Central memory CD8-positive, alpha-beta T cell (primary cell): Measurements from ENCODE around the gene CPA3.

Experiments
- ATAC-seq: fragments of 150-1000 bp; cut with Tn5 transposase; replicated peaks from 2 replicates; pipeline ENCODE4 v1.10.0; 2022; ENCODE audit warnings: mild to moderate bottlenecking, moderate FRiP score, moderate number of reproducible peaks; ENCODE audit not compliant: poor library complexity, severe bottlenecking; ENCODE audit errors: extremely low read depth
- DNase-seq, 2 donors: peaks; one replicate each; pipeline ENCODE4 v3.0.0; 2021; ENCODE audit warnings: low spot score in 2 of 2
- H3K27ac Mint-ChIP-seq: one replicate; pipeline ENCODE4 v1.8.0; 2022; ENCODE audit warnings: low read depth, mild to moderate bottlenecking, moderate library complexity, mixed read lengths
- H3K27me3 Mint-ChIP-seq: one replicate; pipeline ENCODE4 v1.8.0; 2022; ENCODE audit warnings: mixed read lengths
- H3K36me3 Mint-ChIP-seq: one replicate; pipeline ENCODE4 v1.8.0; 2022; ENCODE audit warnings: mild to moderate bottlenecking, moderate library complexity, mixed read lengths; ENCODE audit not compliant: insufficient read depth
- H3K4me1 Mint-ChIP-seq: one replicate; pipeline ENCODE4 v1.8.0; 2022; ENCODE audit warnings: mixed read lengths
- H3K4me3 Mint-ChIP-seq: one replicate; pipeline ENCODE4 v1.8.0; 2022; ENCODE audit warnings: mild to moderate bottlenecking, moderate library complexity, mixed read lengths
- H3K9me3 Mint-ChIP-seq: one replicate; pipeline ENCODE4 v1.8.0; 2022; ENCODE audit warnings: mixed read lengths

CPA3 gene

GRCh38 chr3:148903941-148904340 lies 38.8 kb downstream of the CPA3 start:
- H3K9me3 Mint-ChIP-seq, result no peaks in the 10 kb centered on the region
- no peak overlapping the region for H3K27ac Mint-ChIP-seq
- ATAC-seq, result no peak
- DNase-seq, result no peak
- no peak overlapping the region for H3K4me3 Mint-ChIP-seq
- no peaks in the 10 kb centered on the region for H3K4me1 Mint-ChIP-seq
- peaks cover 53% of the 10 kb centered on the region for H3K27me3 Mint-ChIP-seq
- H3K36me3 Mint-ChIP-seq, result no peaks in the 10 kb centered on the region

- no peaks in the 10 kb centered on the region for H3K9me3 Mint-ChIP-seq
- no peak overlapping the region for H3K27ac Mint-ChIP-seq
- no peak for ATAC-seq
Measured at GRCh38 chr3:148906667-148907066, 41.6 kb downstream of the CPA3 start.

GRCh38 chr3:148911173-148911572 lies 46.1 kb downstream of the CPA3 start:
- H3K27me3 Mint-ChIP-seq, result peaks cover 74% of the 10 kb centered on the region
- no peaks in the 10 kb centered on the region for H3K9me3 Mint-ChIP-seq
- H3K27ac Mint-ChIP-seq, result no peak overlapping the region
- H3K36me3 Mint-ChIP-seq, result peaks cover 2% of the 10 kb centered on the region
- DNase-seq, result no peak
- H3K4me1 Mint-ChIP-seq, result no peaks in the 10 kb centered on the region
- ATAC-seq, result no peak
- H3K4me3 Mint-ChIP-seq, result no peak overlapping the region

More at GRCh38 chr3:148906667-148907066, 41.6 kb downstream of the CPA3 start:
- no peaks in the 10 kb centered on the region for H3K36me3 Mint-ChIP-seq
- H3K4me1 Mint-ChIP-seq, result no peaks in the 10 kb centered on the region
- no peak overlapping the region for H3K4me3 Mint-ChIP-seq
- peaks cover 73% of the 10 kb centered on the region for H3K27me3 Mint-ChIP-seq
- no peak for DNase-seq

- Mint-ChIP-seq H3K27ac (no peak overlapping the region), H3K4me3 (no peak overlapping the region), H3K9me3 (no peaks in the 10 kb centered on the region), H3K4me1 (no peaks in the 10 kb centered on the region), H3K27me3 (peaks cover 70% of the 10 kb centered on the region), H3K36me3 (peaks cover 2% of the 10 kb centered on the region)
- no peak for ATAC-seq
- no peak for DNase-seq
Measured at GRCh38 chr3:148911592-148911991, 46.5 kb downstream of the CPA3 start.

GRCh38 chr3:148914936-148915690 lies 50.0 kb downstream of the CPA3 start:
- Mint-ChIP-seq H3K36me3 (peaks cover 2% of the 10 kb centered on the region), H3K27me3 (peaks cover 35% of the 10 kb centered on the region), H3K27ac (no peak overlapping the region), H3K4me1 (no peaks in the 10 kb centered on the region), H3K4me3 (no peak overlapping the region), H3K9me3 (no peaks in the 10 kb centered on the region)
- ATAC-seq (no peak), DNase-seq (no peak)

- Mint-ChIP-seq H3K4me1 (no peaks in the 10 kb centered on the region), H3K4me3 (no peak overlapping the region), H3K27ac (no peak overlapping the region), H3K27me3 (peaks cover 36% of the 10 kb centered on the region), H3K36me3 (peaks cover 2% of the 10 kb centered on the region), H3K9me3 (no peaks in the 10 kb centered on the region)
- DNase-seq, result no peak
- ATAC-seq, result no peak
Measured at GRCh38 chr3:148916132-148916531, 51.0 kb downstream of the CPA3 start.

- peaks cover 1% of the 10 kb centered on the region for H3K36me3 Mint-ChIP-seq
- H3K27me3 Mint-ChIP-seq, result peaks cover 19% of the 10 kb centered on the region
- DNase-seq, result no peak
- no peaks in the 10 kb centered on the region for H3K4me1 Mint-ChIP-seq
- H3K27ac Mint-ChIP-seq, result no peak overlapping the region
- H3K4me3 Mint-ChIP-seq, result no peak overlapping the region
- no peak for ATAC-seq
- H3K9me3 Mint-ChIP-seq, result no peaks in the 10 kb centered on the region
Measured at GRCh38 chr3:148922467-148922866, 57.4 kb downstream of the CPA3 start.

- Mint-ChIP-seq H3K27me3 (peaks cover 19% of the 10 kb centered on the region), H3K4me1 (no peaks in the 10 kb centered on the region), H3K4me3 (no peak overlapping the region), H3K9me3 (no peaks in the 10 kb centered on the region), H3K36me3 (peaks cover 1% of the 10 kb centered on the region), H3K27ac (no peak overlapping the region)
- DNase-seq, result no peak
- ATAC-seq, result no peak
Measured at GRCh38 chr3:148923592-148923991, 58.5 kb downstream of the CPA3 start.

GRCh38 chr3:148924562-148924961 lies 59.5 kb downstream of the CPA3 start:
- Mint-ChIP-seq H3K4me3 (no peak overlapping the region), H3K27me3 (peaks cover 19% of the 10 kb centered on the region), H3K9me3 (no peaks in the 10 kb centered on the region), H3K4me1 (no peaks in the 10 kb centered on the region), H3K27ac (no peak overlapping the region), H3K36me3 (peaks cover 1% of the 10 kb centered on the region)
- DNase-seq, result no peak
- ATAC-seq, result no peak

GRCh38 chr3:148925845-148926244 lies 60.7 kb downstream of the CPA3 start:
- H3K4me1 Mint-ChIP-seq, result no peaks in the 10 kb centered on the region
- H3K27me3 Mint-ChIP-seq, result peaks cover 12% of the 10 kb centered on the region
- ATAC-seq, result no peak
- no peaks in the 10 kb centered on the region for H3K9me3 Mint-ChIP-seq
- no peak for DNase-seq
- H3K36me3 Mint-ChIP-seq, result peaks cover 1% of the 10 kb centered on the region
- no peak overlapping the region for H3K4me3 Mint-ChIP-seq
- H3K27ac Mint-ChIP-seq, result no peak overlapping the region

GRCh38 chr3:148930752-148931151 lies 65.7 kb downstream of the CPA3 start:
- Mint-ChIP-seq H3K4me3 (no peak overlapping the region), H3K27me3 (peaks cover 28% of the 10 kb centered on the region), H3K27ac (no peak overlapping the region), H3K9me3 (no peaks in the 10 kb centered on the region), H3K4me1 (no peaks in the 10 kb centered on the region), H3K36me3 (no peaks in the 10 kb centered on the region)
- DNase-seq (no peak), ATAC-seq (no peak)

GRCh38 chr3:148931574-148931973 lies 66.5 kb downstream of the CPA3 start:
- no peaks in the 10 kb centered on the region for H3K9me3 Mint-ChIP-seq
- H3K27ac Mint-ChIP-seq, result no peak overlapping the region
- H3K36me3 Mint-ChIP-seq, result no peaks in the 10 kb centered on the region
- peaks cover 36% of the 10 kb centered on the region for H3K27me3 Mint-ChIP-seq
- DNase-seq, result no peak
- H3K4me1 Mint-ChIP-seq, result no peaks in the 10 kb centered on the region
- no peak for ATAC-seq
- no peak overlapping the region for H3K4me3 Mint-ChIP-seq

GRCh38 chr3:148932972-148933371 lies 67.9 kb downstream of the CPA3 start:
- Mint-ChIP-seq H3K27ac (no peak overlapping the region), H3K27me3 (peaks cover 50% of the 10 kb centered on the region), H3K36me3 (no peaks in the 10 kb centered on the region), H3K9me3 (no peaks in the 10 kb centered on the region), H3K4me1 (no peaks in the 10 kb centered on the region), H3K4me3 (no peak overlapping the region)
- ATAC-seq (no peak), DNase-seq (no peak)
